ENCODE results near the gene TTLL5. TPM values are rescaled to one million over a fixed set of nuclear protein-coding genes. Genes with fewer than 3 reads are reported as not detected.

Gene TTLL5
- total and polyA plus RNA-seq, 10 of the 15 experiments (the other 5 are each of a cell fraction or from before 2014, with no cell fraction given) = 3.2 to 25.9 (median 13.8) TPM

DNA sequence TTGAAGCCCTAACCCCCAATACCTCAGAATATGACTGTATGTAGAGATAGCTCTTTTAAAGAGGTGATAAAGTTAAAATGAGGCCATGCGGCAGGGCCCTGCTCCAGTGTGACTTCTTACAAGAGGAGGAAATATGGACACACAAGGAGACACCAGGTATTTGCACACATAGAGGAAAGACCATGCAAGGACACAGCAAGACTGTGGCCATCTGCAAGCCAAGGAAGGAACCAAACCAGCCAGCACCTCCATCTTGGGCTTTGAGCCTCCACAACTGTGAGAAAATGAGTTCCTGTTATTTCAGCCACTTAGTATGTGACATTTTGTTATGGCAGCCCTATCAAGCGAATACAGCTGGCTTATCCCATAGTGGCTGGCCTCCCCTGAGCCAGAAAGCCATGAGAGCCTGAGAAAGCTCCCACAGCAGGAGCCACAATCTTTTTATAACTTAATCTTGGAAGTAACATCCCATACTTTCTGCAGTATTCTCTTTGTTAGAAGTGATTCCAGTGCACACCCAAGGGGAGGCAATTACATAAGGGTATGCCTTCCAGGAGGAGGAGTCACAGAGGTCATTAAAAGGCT lies 272.8 kb downstream of the TTLL5 start:
- H4K20me1 ChIP-seq (ENCODE audit: control insufficient read depth, insufficient read depth) = no peaks in the 10 kb centered on the region
- H3K9me3 ChIP-seq (replicated peaks; ENCODE audit: control insufficient read depth, insufficient read depth, low read length) = no peaks in the 10 kb centered on the region
- H3K36me3 ChIP-seq (ENCODE audit: control insufficient read depth in 2 of 2, insufficient read depth in 2 of 2, low read length in 1 of 2) = no peaks in the 10 kb centered on the region
- CTCF ChIA-PET = interaction anchor here (1.0 to 1.3 kb wide), 3 partner anchors 12 to 225 kb away, joined by 3 to 5 read pairs (median 3); no protein-coding TSS in a partner anchor
- no peak overlapping the region for H2AFZ ChIP-seq (ENCODE audit: control insufficient read depth, low read depth, low read length)
- RAD21 ChIA-PET (ENCODE audit: unreplicated experiment) = interaction anchor here (1.3 kb wide), 1 partner anchor 27 kb away, joined by 3 read pairs; no protein-coding TSS in a partner anchor
- no peak for ATAC-seq
- 50% methylated on average over 2 of the region's 2 CpGs for WGBS (ENCODE audit: insufficient coverage, insufficient replicate concordance, low lambda C conversion rate, missing lambda C conversion rate)
- H3K4me3 ChIP-seq = no peak overlapping the region
- H3K9ac ChIP-seq (ENCODE audit: control insufficient read depth, insufficient read depth, low read length) = no peak overlapping the region
- no peak overlapping the region for H3K4me2 ChIP-seq (ENCODE audit: control insufficient read depth, insufficient read depth)
- intact Hi-C loops (cut with micrococcal nuclease; ENCODE audit: unreplicated experiment) = no loop called here
- SMC1A ChIA-PET (ENCODE audit: uncharacterized antibody, unreplicated experiment) = interaction anchor here (1.8 to 2.0 kb wide), 2 partner anchors 48 to 225 kb away, joined by 5 read pairs; partner anchors contain the start of gene TGFB3
- POLR2A ChIA-PET = no interaction called here
- in situ Hi-C loops (cut with MboI) = no loop called here
- no peak for FAIRE-seq
- TF ChIP-seq HDAC2 (IDR thresholded peaks at IDR 0.05) (no peak), CEBPB (IDR thresholded peaks at IDR 0.05; ENCODE audit: borderline replicate concordance in 1 of 2, low read depth in 2 of 2, low read length in 2 of 2) (no peak), WRNIP1 (IDR thresholded peaks at IDR 0.05; ENCODE audit: borderline replicate concordance, low read depth, low read length) (no peak), STAT1 (conservative IDR thresholded peaks at IDR 0.05) (no peak), HCFC1 (IDR thresholded peaks at IDR 0.05; ENCODE audit: low read length) (no peak)
- TF ChIP-seq, protein P1, sequence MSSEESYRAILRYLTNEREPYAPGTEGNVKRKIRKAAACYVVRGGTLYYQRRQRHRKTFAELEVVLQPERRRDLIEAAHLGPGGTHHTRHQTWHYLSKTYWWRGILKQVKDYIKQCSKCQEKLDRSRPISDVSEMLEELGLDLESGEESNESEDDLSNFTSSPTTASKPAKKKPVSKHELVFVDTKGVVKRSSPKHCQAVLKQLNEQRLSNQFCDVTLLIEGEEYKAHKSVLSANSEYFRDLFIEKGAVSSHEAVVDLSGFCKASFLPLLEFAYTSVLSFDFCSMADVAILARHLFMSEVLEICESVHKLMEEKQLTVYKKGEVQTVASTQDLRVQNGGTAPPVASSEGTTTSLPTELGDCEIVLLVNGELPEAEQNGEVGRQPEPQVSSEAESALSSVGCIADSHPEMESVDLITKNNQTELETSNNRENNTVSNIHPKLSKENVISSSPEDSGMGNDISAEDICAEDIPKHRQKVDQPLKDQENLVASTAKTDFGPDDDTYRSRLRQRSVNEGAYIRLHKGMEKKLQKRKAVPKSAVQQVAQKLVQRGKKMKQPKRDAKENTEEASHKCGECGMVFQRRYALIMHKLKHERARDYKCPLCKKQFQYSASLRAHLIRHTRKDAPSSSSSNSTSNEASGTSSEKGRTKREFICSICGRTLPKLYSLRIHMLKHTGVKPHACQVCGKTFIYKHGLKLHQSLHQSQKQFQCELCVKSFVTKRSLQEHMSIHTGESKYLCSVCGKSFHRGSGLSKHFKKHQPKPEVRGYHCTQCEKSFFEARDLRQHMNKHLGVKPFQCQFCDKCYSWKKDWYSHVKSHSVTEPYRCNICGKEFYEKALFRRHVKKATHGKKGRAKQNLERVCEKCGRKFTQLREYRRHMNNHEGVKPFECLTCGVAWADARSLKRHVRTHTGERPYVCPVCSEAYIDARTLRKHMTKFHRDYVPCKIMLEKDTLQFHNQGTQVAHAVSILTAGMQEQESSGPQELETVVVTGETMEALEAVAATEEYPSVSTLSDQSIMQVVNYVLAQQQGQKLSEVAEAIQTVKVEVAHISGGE (CRISPR knock-in tag; IDR thresholded peaks at IDR 0.05) = no peak
- TF ChIP-seq, protein P2, sequence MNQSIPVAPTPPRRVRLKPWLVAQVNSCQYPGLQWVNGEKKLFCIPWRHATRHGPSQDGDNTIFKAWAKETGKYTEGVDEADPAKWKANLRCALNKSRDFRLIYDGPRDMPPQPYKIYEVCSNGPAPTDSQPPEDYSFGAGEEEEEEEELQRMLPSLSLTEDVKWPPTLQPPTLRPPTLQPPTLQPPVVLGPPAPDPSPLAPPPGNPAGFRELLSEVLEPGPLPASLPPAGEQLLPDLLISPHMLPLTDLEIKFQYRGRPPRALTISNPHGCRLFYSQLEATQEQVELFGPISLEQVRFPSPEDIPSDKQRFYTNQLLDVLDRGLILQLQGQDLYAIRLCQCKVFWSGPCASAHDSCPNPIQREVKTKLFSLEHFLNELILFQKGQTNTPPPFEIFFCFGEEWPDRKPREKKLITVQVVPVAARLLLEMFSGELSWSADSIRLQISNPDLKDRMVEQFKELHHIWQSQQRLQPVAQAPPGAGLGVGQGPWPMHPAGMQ (IDR thresholded peaks at IDR 0.05; ENCODE audit: borderline replicate concordance) = no peak
- TF ChIP-seq, protein P3, sequence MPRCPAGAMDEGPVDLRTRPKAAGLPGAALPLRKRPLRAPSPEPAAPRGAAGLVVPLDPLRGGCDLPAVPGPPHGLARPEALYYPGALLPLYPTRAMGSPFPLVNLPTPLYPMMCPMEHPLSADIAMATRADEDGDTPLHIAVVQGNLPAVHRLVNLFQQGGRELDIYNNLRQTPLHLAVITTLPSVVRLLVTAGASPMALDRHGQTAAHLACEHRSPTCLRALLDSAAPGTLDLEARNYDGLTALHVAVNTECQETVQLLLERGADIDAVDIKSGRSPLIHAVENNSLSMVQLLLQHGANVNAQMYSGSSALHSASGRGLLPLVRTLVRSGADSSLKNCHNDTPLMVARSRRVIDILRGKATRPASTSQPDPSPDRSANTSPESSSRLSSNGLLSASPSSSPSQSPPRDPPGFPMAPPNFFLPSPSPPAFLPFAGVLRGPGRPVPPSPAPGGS (IDR thresholded peaks at IDR 0.05; ENCODE audit: borderline replicate concordance, insufficient read depth, low read depth, low read length, poor library complexity, severe bottlenecking) = no peak
- TF ChIP-seq, protein P4, sequence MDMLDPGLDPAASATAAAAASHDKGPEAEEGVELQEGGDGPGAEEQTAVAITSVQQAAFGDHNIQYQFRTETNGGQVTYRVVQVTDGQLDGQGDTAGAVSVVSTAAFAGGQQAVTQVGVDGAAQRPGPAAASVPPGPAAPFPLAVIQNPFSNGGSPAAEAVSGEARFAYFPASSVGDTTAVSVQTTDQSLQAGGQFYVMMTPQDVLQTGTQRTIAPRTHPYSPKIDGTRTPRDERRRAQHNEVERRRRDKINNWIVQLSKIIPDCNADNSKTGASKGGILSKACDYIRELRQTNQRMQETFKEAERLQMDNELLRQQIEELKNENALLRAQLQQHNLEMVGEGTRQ (IDR thresholded peaks at IDR 0.05; ENCODE audit: borderline replicate concordance, low read depth, low read length) = no peak
- no peaks in the 10 kb centered on the region for H3K27me3 ChIP-seq (replicated peaks in 1 of 2; ENCODE audit: control insufficient read depth in 2 of 2, insufficient read depth in 2 of 2, low read length in 1 of 2)
- H3K79me2 ChIP-seq (ENCODE audit: control insufficient read depth, insufficient read depth, low read length) = no peaks in the 10 kb centered on the region
- BruUV-seq (replicated peaks) = no TSS peak
- H3K27ac ChIP-seq (ENCODE audit: control insufficient read depth, insufficient read depth) = no peak overlapping the region
- no peaks in the 10 kb centered on the region for H3K4me1 ChIP-seq (ENCODE audit: control insufficient read depth, insufficient read depth, low read length)
- DNase-seq (ENCODE audit: low read depth, low spot score) = no peak
